Measurements from ENCODE around the gene ARL8B. TPM values are rescaled to one million over a fixed set of nuclear protein-coding genes. Genes with fewer than 3 reads are reported as not detected.
A peak's percentile ranks its signal among the peaks of the same experiment; 100 is the strongest.

ARL8B gene
- total RNA-seq, 1 experiment from 2014 or later: 51.8 TPM

- in situ Hi-C loops (cut with HindIII; ENCODE audit: low pct_unique_long_range_greater_than_20kb, low sequenced_read_pairs): no loop called here
- H3K4me3 ChIP-seq (ENCODE audit: low read depth in 2 of 2, low read length in 2 of 2): no peak overlapping the region
- no peak for ATAC-seq
- peaks cover 5% of the 10 kb centered on the region; the same call in 1 of the 2 replicates for H3K36me3 ChIP-seq (ENCODE audit: control insufficient read depth, insufficient read depth, low read length)
- intact Hi-C loops (cut with micrococcal nuclease; ENCODE audit: unreplicated experiment): no loop called here
- no peak for DNase-seq (ENCODE audit: low read depth, low spot score)
- peak overlapping the region; percentile 61; the same call in 1 of the 2 replicates for H3K27ac ChIP-seq (ENCODE audit: low read length)
- TF ChIP-seq SIN3A (IDR thresholded peaks at IDR 0.05; ENCODE audit: borderline replicate concordance, insufficient read depth, low read depth, low read length): no peak
- no peak for TF ChIP-seq CTCF (IDR thresholded peaks at IDR 0.05)
- TF ChIP-seq REST (IDR thresholded peaks at IDR 0.05; ENCODE audit: insufficient read depth in 1 of 2, low read depth in 2 of 2, low read length in 1 of 2): no peak
- TF ChIP-seq POLR2AphosphoS5 (IDR thresholded peaks at IDR 0.05; ENCODE audit: low read depth, low read length): no peak
- TF ChIP-seq TCF7L2 (IDR thresholded peaks at IDR 0.05; ENCODE audit: low read depth, low read length): no peak
- ChIA-PET POLR2A (no interaction called here), CTCF (no interaction called here)
- BruUV-seq (replicated peaks): no TSS peak
- no peaks in the 10 kb centered on the region for H3K9me3 ChIP-seq (ENCODE audit: control insufficient read depth, insufficient read depth, low read depth, low read length)
- H3K27me3 ChIP-seq (ENCODE audit: control insufficient read depth, insufficient read depth, low read length): no peaks in the 10 kb centered on the region
- H3K4me1 ChIP-seq (ENCODE audit: control insufficient read depth, insufficient read depth, low read length): peaks cover 12% of the 10 kb centered on the region; the same call in 1 of the 2 replicates
These were observed 76.2 kb downstream of the ARL8B start for GRCh38 chr3:5198313-5198677.

DNA sequence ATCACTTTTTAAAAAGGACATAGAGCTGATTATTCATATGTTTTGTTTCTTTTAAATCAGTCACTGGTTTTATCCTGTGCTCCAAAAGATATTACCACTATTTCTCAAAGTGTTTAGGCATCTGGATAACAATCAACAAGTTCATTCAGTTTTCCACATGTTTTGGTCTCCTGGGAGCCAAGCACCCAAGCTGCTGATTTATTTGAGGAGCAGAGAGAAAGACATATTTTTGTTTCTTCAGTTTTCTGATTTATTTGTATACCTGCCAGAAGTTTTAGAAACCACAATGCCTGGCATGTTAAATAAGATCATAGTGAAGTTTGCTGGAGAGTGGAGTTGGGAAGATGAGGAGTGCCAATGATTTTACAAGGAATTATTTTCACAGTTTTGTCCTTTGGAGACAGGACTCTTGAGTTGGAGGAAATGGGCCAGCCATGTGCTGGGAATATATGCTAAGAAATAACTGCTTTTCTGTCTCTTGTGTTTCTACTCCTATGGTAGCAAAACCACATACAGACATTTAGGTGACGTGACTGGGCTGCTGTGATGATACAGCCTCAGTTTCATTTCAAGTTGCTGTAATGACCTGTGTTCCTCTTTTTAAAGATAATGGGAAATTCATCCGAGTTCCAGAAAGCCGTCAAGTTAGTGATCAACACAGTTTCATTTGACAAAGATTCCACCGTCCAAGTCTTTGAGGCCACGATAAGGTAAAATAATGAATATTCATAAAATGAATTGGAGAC, 77.1 kb downstream of the ARL8B start:
- no peak overlapping the region for H3K27ac ChIP-seq (ENCODE audit: low read length)
- TF ChIP-seq SIN3A (IDR thresholded peaks at IDR 0.05; ENCODE audit: borderline replicate concordance, insufficient read depth, low read depth, low read length) (no peak), CTCF (IDR thresholded peaks at IDR 0.05) (no peak), TCF7L2 (IDR thresholded peaks at IDR 0.05; ENCODE audit: low read depth, low read length) (no peak), REST (IDR thresholded peaks at IDR 0.05; ENCODE audit: insufficient read depth in 1 of 2, low read depth in 2 of 2, low read length in 1 of 2) (no peak), POLR2AphosphoS5 (IDR thresholded peaks at IDR 0.05; ENCODE audit: low read depth, low read length) (no peak)
- CTCF ChIA-PET: no interaction called here
- H3K36me3 ChIP-seq (ENCODE audit: control insufficient read depth, insufficient read depth, low read length): peaks cover 5% of the 10 kb centered on the region; the same call in 1 of the 2 replicates
- no peak overlapping the region for H3K4me3 ChIP-seq (ENCODE audit: low read depth in 2 of 2, low read length in 2 of 2)
- H3K9me3 ChIP-seq (ENCODE audit: control insufficient read depth, insufficient read depth, low read depth, low read length): no peaks in the 10 kb centered on the region
- DNase-seq (ENCODE audit: low read depth, low spot score) (no peak), ATAC-seq (no peak)
- in situ Hi-C loops (cut with HindIII; ENCODE audit: low pct_unique_long_range_greater_than_20kb, low sequenced_read_pairs) (no loop called here), intact Hi-C loops (cut with micrococcal nuclease; ENCODE audit: unreplicated experiment) (no loop called here)
- BruUV-seq (replicated peaks): no TSS peak
- POLR2A ChIA-PET: no interaction called here
- H3K27me3 ChIP-seq (ENCODE audit: control insufficient read depth, insufficient read depth, low read length): no peaks in the 10 kb centered on the region
- peaks cover 12% of the 10 kb centered on the region; the same call in 1 of the 2 replicates for H3K4me1 ChIP-seq (ENCODE audit: control insufficient read depth, insufficient read depth, low read length)
